Right lobe of liver (tissue), 6 donors: ENCODE measurements around the gene RIC1. TPM values are rescaled to one million over a fixed set of nuclear protein-coding genes. Genes with fewer than 3 reads are reported as not detected.

ENCODE experiments used
- ATAC-seq, 4 donors: fragments of 200-7000 bp; cut with Tn5 transposase; one replicate each; pipeline ENCODE4 v1.9.1; 2020; ENCODE audit warnings: mild to moderate bottlenecking in 4 of 4, moderate library complexity in 4 of 4
- DNase-seq, 3 donors: peaks; one replicate each; pipeline ENCODE4 v3.0.0-alpha.2; 2020
- H3K27ac ChIP-seq, 3 donors: fragments of 200-600 bp; one replicate each; pipeline ENCODE4 v1.8.0; 2022
- H3K27me3 ChIP-seq, 2 donors: fragments of 200-600 bp; one replicate each; pipeline ENCODE4 v1.8.0; 2022
- H3K36me3 ChIP-seq, 4 donors: fragments of 200-600 bp; sonication (generic) in 1 of 4; one replicate each; pipeline versions ENCODE4 v1.5.1 to v1.8.0; 2017 to 2022; ENCODE audit warnings: control low read depth in 1 of 4
- H3K4me1 ChIP-seq, 4 donors: fragments of 200-600 bp; sonication (generic) in 1 of 4; one replicate each; pipeline versions ENCODE4 v1.5.1 to v1.8.0; 2017 to 2022; ENCODE audit warnings: control low read depth in 1 of 4
- H3K4me3 ChIP-seq, 3 donors: fragments of 200-600 bp; one replicate each; pipeline ENCODE4 v1.8.0; 2022
- H3K9me3 ChIP-seq, 4 donors: fragments of 200-600 bp; sonication (generic) in 1 of 4; one replicate each; pipeline versions ENCODE4 v1.5.1 to v1.8.0; 2017 to 2022; ENCODE audit warnings: control low read depth in 1 of 4
- POLR2A ChIP-seq: fragments of 450-650 bp; IDR thresholded peaks from one replicate; pipeline ENCODE4 v1.6.1; 2017; ENCODE audit warnings: antibody characterized with exemption, mild to moderate bottlenecking
- WGBS: methylation state at CpG from one replicate; pipeline ENCODE4 v1.1.6; 2018; ENCODE audit warnings: low coverage, low lambda C conversion rate; ENCODE audit not compliant: insufficient coverage; ENCODE audit errors: missing lambda C conversion rate; 5-methylcytosine and 5-hydroxymethylcytosine counted together
- intact Hi-C, 2 donors: fragments of 100-400 bp; cut with DNase I; formaldehyde crosslinking; loops; one replicate each; pipeline versions ENCODE4 v1.11.2 to v1.14.1; 2022
- total RNA-seq, 6 experiments: library from RNA; depleted of rRNA in 2 of 6; stranded (reverse); fragments of >200 nt in 2 of 6; fragmentation: NEBNext Ultra II Directional in 3 of 6; extraction: Animal tissue kit (Norgen Biotek cat#: 25700) in 3 of 6; gene quantifications; one replicate each; pipeline versions ENCODE4 v1.1.0 to v1.2.4, GENCODE V29; 2016 to 2023
- TF ChIP-seq, protein P1 (sequence below), 4 donors: fragments of 200-600 bp in 3 of 4; fragments of 450-650 bp in 1 of 4; IDR thresholded peaks; one replicate each; pipeline versions ENCODE4 v1.5.1 to v1.8.0; 2016 to 2022; ENCODE audit warnings: antibody characterized with exemption in 4 of 4, mild to moderate bottlenecking in 2 of 4
- donor health status: DM: no; HTN: yes; CAD: no.
- donor health status: DM: no; HTN: no; CAD: no.
- donor health status: DM: no; HTN: no; CAD: no.
- donor health status: DM: no; HTN: yes; CAD: no.
- donor health status: DM: no; HTN: yes; CAD: no.

Gene RIC1
- total RNA-seq, 6 experiments from 2014 or later, result 9.7 to 18.4 (median 10.5) TPM

- H3K4me1 ChIP-seq, result peaks cover 0 to 4% (median 0%) of the 10 kb centered on the region in 4 donors
- intact Hi-C loops, result no loop called here
- WGBS, result 82% methylated on average over 2 of the region's 2 CpGs
- H3K27ac ChIP-seq, result no peak overlapping the region
- no peaks in the 10 kb centered on the region for H3K27me3 ChIP-seq
- no peak for DNase-seq
- no peak for ATAC-seq
- no peaks in the 10 kb centered on the region for H3K36me3 ChIP-seq
- no peak overlapping the region for H3K4me3 ChIP-seq
- H3K9me3 ChIP-seq, result no peaks in the 10 kb centered on the region
- TF ChIP-seq, protein P1, sequence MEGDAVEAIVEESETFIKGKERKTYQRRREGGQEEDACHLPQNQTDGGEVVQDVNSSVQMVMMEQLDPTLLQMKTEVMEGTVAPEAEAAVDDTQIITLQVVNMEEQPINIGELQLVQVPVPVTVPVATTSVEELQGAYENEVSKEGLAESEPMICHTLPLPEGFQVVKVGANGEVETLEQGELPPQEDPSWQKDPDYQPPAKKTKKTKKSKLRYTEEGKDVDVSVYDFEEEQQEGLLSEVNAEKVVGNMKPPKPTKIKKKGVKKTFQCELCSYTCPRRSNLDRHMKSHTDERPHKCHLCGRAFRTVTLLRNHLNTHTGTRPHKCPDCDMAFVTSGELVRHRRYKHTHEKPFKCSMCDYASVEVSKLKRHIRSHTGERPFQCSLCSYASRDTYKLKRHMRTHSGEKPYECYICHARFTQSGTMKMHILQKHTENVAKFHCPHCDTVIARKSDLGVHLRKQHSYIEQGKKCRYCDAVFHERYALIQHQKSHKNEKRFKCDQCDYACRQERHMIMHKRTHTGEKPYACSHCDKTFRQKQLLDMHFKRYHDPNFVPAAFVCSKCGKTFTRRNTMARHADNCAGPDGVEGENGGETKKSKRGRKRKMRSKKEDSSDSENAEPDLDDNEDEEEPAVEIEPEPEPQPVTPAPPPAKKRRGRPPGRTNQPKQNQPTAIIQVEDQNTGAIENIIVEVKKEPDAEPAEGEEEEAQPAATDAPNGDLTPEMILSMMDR (IDR thresholded peaks at IDR 0.05), result no peak
- TF ChIP-seq POLR2A, result no peak
These were observed 67.0 kb downstream of the RIC1 start for GRCh38 chr9:5695860-5696259.

DNA sequence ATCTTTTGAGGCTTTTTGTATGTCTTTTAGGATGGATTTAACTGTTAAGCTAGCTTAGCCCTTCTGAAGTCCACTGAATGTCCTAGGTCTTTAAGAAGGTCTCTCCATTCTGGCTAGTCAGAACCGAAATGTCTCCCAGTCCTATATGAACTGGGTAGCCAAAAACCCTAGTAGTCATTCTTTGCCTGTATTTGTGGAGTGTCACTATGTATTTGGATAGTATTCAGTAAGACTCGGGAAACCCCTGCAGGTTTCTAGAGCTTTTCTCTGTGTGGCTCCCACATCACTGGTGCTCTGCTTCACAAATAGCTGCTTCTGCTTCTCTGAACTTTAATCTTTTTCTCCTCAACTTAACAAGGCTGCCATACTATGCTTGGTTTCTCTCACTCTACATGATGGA, 68.0 kb downstream of the RIC1 start:
- H3K27ac ChIP-seq, result no peak overlapping the region
- intact Hi-C loops, result no loop called here
- TF ChIP-seq, protein P1 (IDR thresholded peaks at IDR 0.05), result no peak
- TF ChIP-seq POLR2A, result no peak
- no peak overlapping the region for H3K4me3 ChIP-seq
- DNase-seq, result no peak
- WGBS, result 88% methylated on average over 2 of the region's 2 CpGs
- H3K27me3 ChIP-seq, result no peaks in the 10 kb centered on the region
- H3K9me3 ChIP-seq, result no peaks in the 10 kb centered on the region
- no peaks in the 10 kb centered on the region for H3K36me3 ChIP-seq
- H3K4me1 ChIP-seq, result peaks cover 0 to 4% (median 0%) of the 10 kb centered on the region in 4 donors
- ATAC-seq, result no peak

DNA sequence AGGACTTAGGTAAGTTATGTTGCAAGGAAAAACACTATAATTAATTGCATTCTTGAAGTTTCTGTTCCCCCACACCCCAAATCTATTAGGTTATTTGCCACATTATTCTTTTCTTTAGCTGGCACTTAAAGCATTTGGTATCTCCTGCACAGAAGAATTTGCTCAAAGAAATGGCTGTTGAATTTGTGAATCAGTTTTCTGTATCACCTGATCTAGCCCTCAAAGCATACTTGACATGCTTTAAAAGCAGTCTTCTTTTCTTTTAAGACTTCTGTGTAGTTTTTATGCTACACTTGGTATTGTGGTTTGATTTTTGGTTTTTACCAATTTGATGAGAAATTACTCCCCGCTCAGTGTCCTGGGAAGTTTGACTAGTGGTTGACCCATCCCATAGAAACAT, 69.1 kb downstream of the RIC1 start:
- no peaks in the 10 kb centered on the region for H3K9me3 ChIP-seq
- H3K4me1 ChIP-seq, result peaks cover 0 to 4% (median 0%) of the 10 kb centered on the region in 4 donors
- WGBS, result 88% methylated on average over 1 of the region's 1 CpG
- H3K27ac ChIP-seq, result no peak overlapping the region
- no peaks in the 10 kb centered on the region for H3K27me3 ChIP-seq
- DNase-seq (no peak), ATAC-seq (no peak)
- intact Hi-C loops, result no loop called here
- no peaks in the 10 kb centered on the region for H3K36me3 ChIP-seq
- TF ChIP-seq POLR2A, result no peak
- TF ChIP-seq, protein P1 (IDR thresholded peaks at IDR 0.05), result no peak
- no peak overlapping the region for H3K4me3 ChIP-seq

DNA sequence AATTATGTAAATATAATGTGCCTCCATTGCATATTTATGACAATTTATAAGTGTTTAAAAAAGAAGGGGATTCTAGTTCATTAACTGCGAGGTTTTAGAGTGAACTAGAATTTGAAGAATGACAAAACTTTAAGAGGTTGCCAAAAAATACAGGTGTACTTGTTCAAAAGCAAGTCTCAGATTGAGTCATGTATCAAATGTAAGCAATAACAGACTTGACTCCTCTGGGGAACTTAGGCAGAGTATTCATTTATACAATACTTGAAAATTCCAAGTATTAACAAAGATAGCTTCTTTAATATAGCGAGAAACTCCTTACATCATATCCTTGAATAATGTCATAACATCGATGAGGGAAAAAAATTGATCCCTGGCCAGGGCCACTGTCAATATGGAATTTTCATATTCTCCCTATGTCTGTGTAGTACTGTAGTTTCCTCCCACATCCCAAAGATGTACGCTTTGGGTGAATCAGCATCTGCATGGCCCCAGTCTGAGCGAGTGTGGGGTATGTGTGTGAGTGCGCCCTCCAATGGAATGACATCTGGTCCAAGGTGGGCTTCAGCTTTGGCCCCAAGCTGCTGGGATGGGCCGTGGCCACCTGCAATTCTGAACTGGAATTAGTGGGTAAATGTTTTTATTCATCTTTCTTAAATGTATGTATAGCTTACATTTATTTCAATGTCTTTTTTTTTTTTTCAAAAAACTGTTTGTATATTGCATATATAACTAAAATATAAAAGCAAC, 70.1 kb downstream of the RIC1 start:
- intact Hi-C loops, result no loop called here
- Histone ChIP-seq H3K4me3 (no peak overlapping the region), H3K27me3 (no peaks in the 10 kb centered on the region), H3K4me1 (peaks cover 0 to 4% (median 0%) of the 10 kb centered on the region in 4 donors), H3K36me3 (no peaks in the 10 kb centered on the region), H3K9me3 (no peaks in the 10 kb centered on the region), H3K27ac (no peak overlapping the region)
- TF ChIP-seq, protein P1 (IDR thresholded peaks at IDR 0.05), result no peak
- TF ChIP-seq POLR2A, result no peak
- WGBS, result 89% methylated on average over 6 of the region's 7 CpGs
- no peak for DNase-seq
- ATAC-seq, result no peak
